ENCODE measurements around the gene STPG2. TPM values are rescaled to one million over a fixed set of nuclear protein-coding genes. Genes with fewer than 3 reads are reported as not detected.
A peak's percentile ranks its signal among the peaks of the same experiment; 100 is the strongest.

Gene STPG2
- total and polyA plus RNA-seq, 8 donors, result 0.11 to 1.0 (median 0.64) TPM

- FAIRE-seq (no peak), DNase-seq (peak in 3 of 6 donors; percentile 3 to 25 (median 21)), ATAC-seq (peak; percentile 61 to 99 (median 93))
- Histone ChIP-seq H3K27me3 (no peaks in the 10 kb centered on the region), H3K4me1 (peaks cover 9 to 16% (median 10%) of the 10 kb centered on the region in 3 donors), H3K4me3 (no peak overlapping the region), H3K27ac (peak overlapping the region in 1 of 4 donors; percentile 3), H3K9me3 (no peaks in the 10 kb centered on the region), H3K36me3 (no peaks in the 10 kb centered on the region)
- intact Hi-C loops (cut with DNase I), result no loop called here
- TF ChIP-seq, protein P1, sequence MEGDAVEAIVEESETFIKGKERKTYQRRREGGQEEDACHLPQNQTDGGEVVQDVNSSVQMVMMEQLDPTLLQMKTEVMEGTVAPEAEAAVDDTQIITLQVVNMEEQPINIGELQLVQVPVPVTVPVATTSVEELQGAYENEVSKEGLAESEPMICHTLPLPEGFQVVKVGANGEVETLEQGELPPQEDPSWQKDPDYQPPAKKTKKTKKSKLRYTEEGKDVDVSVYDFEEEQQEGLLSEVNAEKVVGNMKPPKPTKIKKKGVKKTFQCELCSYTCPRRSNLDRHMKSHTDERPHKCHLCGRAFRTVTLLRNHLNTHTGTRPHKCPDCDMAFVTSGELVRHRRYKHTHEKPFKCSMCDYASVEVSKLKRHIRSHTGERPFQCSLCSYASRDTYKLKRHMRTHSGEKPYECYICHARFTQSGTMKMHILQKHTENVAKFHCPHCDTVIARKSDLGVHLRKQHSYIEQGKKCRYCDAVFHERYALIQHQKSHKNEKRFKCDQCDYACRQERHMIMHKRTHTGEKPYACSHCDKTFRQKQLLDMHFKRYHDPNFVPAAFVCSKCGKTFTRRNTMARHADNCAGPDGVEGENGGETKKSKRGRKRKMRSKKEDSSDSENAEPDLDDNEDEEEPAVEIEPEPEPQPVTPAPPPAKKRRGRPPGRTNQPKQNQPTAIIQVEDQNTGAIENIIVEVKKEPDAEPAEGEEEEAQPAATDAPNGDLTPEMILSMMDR (IDR thresholded peaks at IDR 0.05), result no peak
Measured at GRCh38 chr4:97866821-97867556, 276.3 kb downstream of the STPG2 start.

GRCh38 chr4:97851115-97851514, 292.2 kb downstream of the STPG2 start:
- Histone ChIP-seq H3K4me3 (no peak overlapping the region), H3K9me3 (no peaks in the 10 kb centered on the region), H3K27me3 (no peaks in the 10 kb centered on the region), H3K27ac (no peak overlapping the region), H3K4me1 (no peaks in the 10 kb centered on the region), H3K36me3 (no peaks in the 10 kb centered on the region)
- TF ChIP-seq, protein P1 (IDR thresholded peaks at IDR 0.05), result no peak
- DNase-seq, result no peak
- ATAC-seq, result no peak
- intact Hi-C loops (cut with DNase I), result no loop called here
- FAIRE-seq, result no peak
- WGBS, 2 donors, result 30 to 44% methylated on average over 1 of the region's 1 CpG

DNA sequence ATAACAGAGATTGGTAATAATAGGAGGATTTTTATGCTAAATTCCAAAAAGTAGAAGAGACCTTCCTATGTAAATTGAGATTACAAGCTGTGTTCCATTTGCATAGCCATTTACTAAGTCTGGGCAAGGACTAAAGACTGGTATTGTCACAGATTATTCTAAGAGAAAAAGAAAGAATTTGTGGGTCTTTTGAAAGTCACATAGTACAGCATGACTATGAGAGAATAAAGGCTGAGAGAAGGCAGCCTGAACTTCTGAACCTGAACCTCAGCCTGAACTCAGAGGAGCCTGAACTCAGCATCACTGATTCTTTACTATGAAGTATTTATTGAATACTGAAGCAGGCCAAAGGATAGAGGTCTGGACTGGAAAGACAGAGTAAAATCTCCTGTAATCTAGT, 297.5 kb downstream of the STPG2 start:
- H3K4me1 ChIP-seq, result no peaks in the 10 kb centered on the region
- DNase-seq (no peak), ATAC-seq (no peak), FAIRE-seq (no peak)
- H3K4me3 ChIP-seq, result no peak overlapping the region
- no peaks in the 10 kb centered on the region for H3K36me3 ChIP-seq
- H3K27me3 ChIP-seq, result no peaks in the 10 kb centered on the region
- TF ChIP-seq, protein P1 (IDR thresholded peaks at IDR 0.05), result no peak
- no peaks in the 10 kb centered on the region for H3K9me3 ChIP-seq
- intact Hi-C loops (cut with DNase I), result no loop called here
- H3K27ac ChIP-seq, result no peak overlapping the region

- intact Hi-C loops (cut with DNase I), result no loop called here
- H3K27ac ChIP-seq, result no peak overlapping the region
- H3K4me3 ChIP-seq, result no peak overlapping the region
- no peaks in the 10 kb centered on the region for H3K9me3 ChIP-seq
- no peaks in the 10 kb centered on the region for H3K36me3 ChIP-seq
- no peaks in the 10 kb centered on the region for H3K27me3 ChIP-seq
- FAIRE-seq, result no peak
- DNase-seq, result no peak
- TF ChIP-seq, protein P1 (IDR thresholded peaks at IDR 0.05), result no peak
- WGBS, 2 donors, result 80 to 82% methylated on average over 1 of the region's 1 CpG
- H3K4me1 ChIP-seq, result no peaks in the 10 kb centered on the region
- no peak for ATAC-seq
Measured at GRCh38 chr4:97841512-97841911, 301.8 kb downstream of the STPG2 start.

DNA sequence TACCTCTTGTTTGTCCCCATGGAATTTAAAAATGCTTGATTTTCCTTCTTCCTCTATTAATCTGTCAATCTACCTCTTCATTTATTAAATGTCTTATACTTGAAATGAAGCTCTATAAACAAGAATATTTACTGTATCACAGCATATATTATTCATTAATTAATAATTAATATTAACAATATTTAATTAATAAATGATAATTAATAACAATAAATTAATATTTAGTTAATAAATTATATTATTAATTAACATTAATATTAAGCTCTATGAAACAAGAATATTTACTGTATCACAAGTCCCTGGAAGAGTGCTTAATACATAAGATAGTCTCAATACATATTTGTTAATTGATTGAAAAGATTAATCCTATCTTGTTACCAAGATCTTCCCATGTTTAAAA, 306.6 kb downstream of the STPG2 start:
- Histone ChIP-seq H3K27ac (no peak overlapping the region), H3K9me3 (no peaks in the 10 kb centered on the region), H3K4me3 (no peak overlapping the region), H3K27me3 (no peaks in the 10 kb centered on the region), H3K4me1 (no peaks in the 10 kb centered on the region), H3K36me3 (no peaks in the 10 kb centered on the region)
- intact Hi-C loops (cut with DNase I), result no loop called here
- FAIRE-seq (peak; percentile 92), DNase-seq (no peak), ATAC-seq (no peak)
- TF ChIP-seq, protein P1 (IDR thresholded peaks at IDR 0.05), result no peak
